Parathyroid adenoma (tissue), 2 donors: ENCODE data around the gene HDAC9.

Experiments used
- H2AFZ ChIP-seq: fragments of 300-600 bp; sonication (generic); one replicate; pipeline ENCODE4 v1.7.0; 2017; ENCODE audit warnings: antibody characterized with exemption, mild to moderate bottlenecking
- H3K27ac ChIP-seq: fragments of 300-600 bp; sonication (generic); one replicate; pipeline ENCODE4 v1.7.0; 2017
- H3K27me3 ChIP-seq: fragments of 300-600 bp; sonication (generic); one replicate; pipeline ENCODE4 v1.7.0; 2017; ENCODE audit warnings: low read length; ENCODE audit not compliant: control insufficient read depth, insufficient read depth
- H3K36me3 ChIP-seq: fragments of 300-600 bp; sonication (generic); one replicate; pipeline ENCODE4 v1.7.0; 2017; ENCODE audit warnings: low read length; ENCODE audit not compliant: control insufficient read depth, insufficient read depth
- H3K4me1 ChIP-seq: fragments of 300-600 bp; sonication (generic); one replicate; pipeline ENCODE4 v1.7.0; 2017; ENCODE audit warnings: control low read depth
- H3K4me2 ChIP-seq: fragments of 300-600 bp; sonication (generic); one replicate; pipeline ENCODE4 v1.7.0; 2017; ENCODE audit warnings: low read length
- H3K4me3 ChIP-seq: fragments of 300-600 bp; sonication (generic); one replicate; pipeline ENCODE4 v1.7.0; 2017; ENCODE audit warnings: low read depth, low read length
- H3K79me2 ChIP-seq: fragments of 300-600 bp; sonication (generic); one replicate; pipeline ENCODE4 v1.7.0; 2017; ENCODE audit warnings: control low read depth
- H3K9ac ChIP-seq: fragments of 300-600 bp; sonication (generic); one replicate; pipeline ENCODE4 v1.7.0; 2017; ENCODE audit warnings: mild to moderate bottlenecking
- H3K9me3 ChIP-seq: fragments of 300-600 bp; sonication (generic); one replicate; pipeline ENCODE4 v1.7.0; 2017; ENCODE audit warnings: low read length; ENCODE audit not compliant: control insufficient read depth
- TF ChIP-seq, protein P1 (sequence below): fragments of 300-600 bp; sonication (generic); IDR thresholded peaks from one replicate; pipeline ENCODE4 v1.7.0; 2017; ENCODE audit warnings: antibody characterized with exemption, mild to moderate bottlenecking
- donor health status: primary hyperparathyroidism.

The HDAC9 gene

GRCh38 chr7:18503126-18503866 is 7.7 kb downstream of the HDAC9 start:
- Histone ChIP-seq H3K27me3 (no peaks in the 10 kb centered on the region), H3K79me2 (no peaks in the 10 kb centered on the region), H3K27ac (no peak overlapping the region), H3K4me3 (no peak overlapping the region), H2AFZ (no peak overlapping the region), H3K4me2 (no peak overlapping the region), H3K9me3 (no peaks in the 10 kb centered on the region), H3K9ac (no peak overlapping the region), H3K4me1 (no peaks in the 10 kb centered on the region), H3K36me3 (no peaks in the 10 kb centered on the region)
- TF ChIP-seq, protein P1, sequence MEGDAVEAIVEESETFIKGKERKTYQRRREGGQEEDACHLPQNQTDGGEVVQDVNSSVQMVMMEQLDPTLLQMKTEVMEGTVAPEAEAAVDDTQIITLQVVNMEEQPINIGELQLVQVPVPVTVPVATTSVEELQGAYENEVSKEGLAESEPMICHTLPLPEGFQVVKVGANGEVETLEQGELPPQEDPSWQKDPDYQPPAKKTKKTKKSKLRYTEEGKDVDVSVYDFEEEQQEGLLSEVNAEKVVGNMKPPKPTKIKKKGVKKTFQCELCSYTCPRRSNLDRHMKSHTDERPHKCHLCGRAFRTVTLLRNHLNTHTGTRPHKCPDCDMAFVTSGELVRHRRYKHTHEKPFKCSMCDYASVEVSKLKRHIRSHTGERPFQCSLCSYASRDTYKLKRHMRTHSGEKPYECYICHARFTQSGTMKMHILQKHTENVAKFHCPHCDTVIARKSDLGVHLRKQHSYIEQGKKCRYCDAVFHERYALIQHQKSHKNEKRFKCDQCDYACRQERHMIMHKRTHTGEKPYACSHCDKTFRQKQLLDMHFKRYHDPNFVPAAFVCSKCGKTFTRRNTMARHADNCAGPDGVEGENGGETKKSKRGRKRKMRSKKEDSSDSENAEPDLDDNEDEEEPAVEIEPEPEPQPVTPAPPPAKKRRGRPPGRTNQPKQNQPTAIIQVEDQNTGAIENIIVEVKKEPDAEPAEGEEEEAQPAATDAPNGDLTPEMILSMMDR = no peak

- Histone ChIP-seq H3K4me2 (no peak overlapping the region), H3K4me1 (no peaks in the 10 kb centered on the region), H3K27ac (no peak overlapping the region), H2AFZ (no peak overlapping the region), H3K36me3 (no peaks in the 10 kb centered on the region), H3K9me3 (no peaks in the 10 kb centered on the region), H3K4me3 (no peak overlapping the region), H3K79me2 (no peaks in the 10 kb centered on the region), H3K27me3 (no peaks in the 10 kb centered on the region), H3K9ac (no peak overlapping the region)
- TF ChIP-seq, protein P1 = no peak
These were observed 9.4 kb downstream of the HDAC9 start for GRCh38 chr7:18504965-18505364.

- TF ChIP-seq, protein P1 = no peak
- Histone ChIP-seq H2AFZ (no peak overlapping the region), H3K4me3 (no peak overlapping the region), H3K9me3 (no peaks in the 10 kb centered on the region), H3K9ac (no peak overlapping the region), H3K36me3 (no peaks in the 10 kb centered on the region), H3K27ac (no peak overlapping the region), H3K27me3 (no peaks in the 10 kb centered on the region), H3K4me2 (no peak overlapping the region), H3K4me1 (no peaks in the 10 kb centered on the region), H3K79me2 (no peaks in the 10 kb centered on the region)
These were observed 10.4 kb downstream of the HDAC9 start for GRCh38 chr7:18505870-18506460.

GRCh38 chr7:18508443-18509427 is 13.2 kb downstream of the HDAC9 start:
- Histone ChIP-seq H2AFZ (no peak overlapping the region), H3K4me2 (peak overlapping the region; percentile 12), H3K79me2 (no peaks in the 10 kb centered on the region), H3K9me3 (no peaks in the 10 kb centered on the region), H3K4me1 (no peaks in the 10 kb centered on the region), H3K36me3 (no peaks in the 10 kb centered on the region), H3K9ac (no peak overlapping the region), H3K27ac (no peak overlapping the region), H3K27me3 (no peaks in the 10 kb centered on the region), H3K4me3 (no peak overlapping the region)
- TF ChIP-seq, protein P1 = no peak
